Lung (tissue), 12 donors: ENCODE measurements around the gene PLA2G10. TPM values are rescaled to one million over a fixed set of nuclear protein-coding genes. Genes with fewer than 3 reads are reported as not detected.

Experiments
- ATAC-seq: fragments of 200-7000 bp; cut with Tn5 transposase; one replicate; pipeline ENCODE4 v1.9.1; 2020; ENCODE audit warnings: moderate number of reproducible peaks; ENCODE audit not compliant: insufficient read depth, low FRiP score
- DNase-seq, 3 donors: peaks; one replicate each; pipeline ENCODE4 v3.0.0-alpha.2; 2013 to 2017
- H3K27ac ChIP-seq, 2 donors: one replicate each; pipeline ENCODE4 v1.5.1; 2013; ENCODE audit warnings: mild to moderate bottlenecking in 2 of 2, moderate library complexity in 2 of 2, control low read depth in 1 of 2, inconsistent platforms in 1 of 2, low read depth in 1 of 2, low read length in 1 of 2
- H3K27me3 ChIP-seq, 3 donors: one replicate each; pipeline ENCODE4 v1.5.1; 2013; ENCODE audit warnings: low read length in 2 of 3; ENCODE audit not compliant: control insufficient read depth in 3 of 3, insufficient read depth in 3 of 3
- H3K36me3 ChIP-seq, 4 donors: one replicate each; pipeline ENCODE4 v1.5.1; 2013; ENCODE audit warnings: low read length in 4 of 4, mild to moderate bottlenecking in 1 of 4, moderate library complexity in 1 of 4; ENCODE audit not compliant: control insufficient read depth in 4 of 4, insufficient read depth in 4 of 4
- H3K4me1 ChIP-seq, 5 donors: one replicate each; pipeline ENCODE4 v1.5.1; 2013; ENCODE audit warnings: low read length in 5 of 5, mild to moderate bottlenecking in 2 of 5, moderate library complexity in 1 of 5; ENCODE audit not compliant: control insufficient read depth in 5 of 5, insufficient read depth in 5 of 5
- H3K4me3 ChIP-seq: one replicate; pipeline ENCODE4 v1.5.1; 2013; ENCODE audit warnings: mild to moderate bottlenecking, control low read depth, moderate library complexity
- H3K9ac ChIP-seq, 2 donors: one replicate each; pipeline ENCODE4 v1.5.1; 2013; ENCODE audit warnings: low read length in 2 of 2, control low read depth in 1 of 2; ENCODE audit not compliant: insufficient read depth in 1 of 2
- H3K9me3 ChIP-seq, 4 donors: one replicate each; pipeline ENCODE4 v1.5.1; 2013; ENCODE audit warnings: low read length in 3 of 4, mild to moderate bottlenecking in 1 of 4, moderate library complexity in 1 of 4; ENCODE audit not compliant: control insufficient read depth in 4 of 4, insufficient read depth in 3 of 4
- CTCF ChIP-seq: IDR thresholded peaks from 2 replicates; pipeline ENCODE4 v1.5.1; 2012; ENCODE audit warnings: mild to moderate bottlenecking; ENCODE audit errors: control extremely low read depth, extremely low read depth
- WGBS, 2 donors: extraction: QIAGEN DNeasy Blood & Tissue Kit; methylation state at CpG; one replicate each; pipeline ENCODE4 v1.1.7; 2013; 5-methylcytosine and 5-hydroxymethylcytosine counted together
- polyA plus RNA-seq, 2 donors: library from polyadenylated mRNA; stranded (reverse); fragments of 200-250 nt; gene quantifications; one replicate each; pipeline ENCODE4 v1.2.1, GENCODE V29; 2013
- total RNA-seq, 2 donors: library from RNA; depleted of rRNA in 1 of 2; stranded (reverse); fragments of >200 nt in 1 of 2; gene quantifications; one replicate each; pipeline ENCODE4 v1.2.1, GENCODE V29; 2014 to 2021
- donor health status: control.
- donor health status: control.
- donor health status: Bipolar disorder and iron deficiency.
- donor health status: healthy.
- donor health status: DM: yes; HTN: yes; CAD: no.

The PLA2G10 gene
- total and polyA plus RNA-seq, 4 donors, result 0.40 to 10.1 (median 5.7) TPM

- H3K27ac ChIP-seq, result peak within 1 kb of the TSS; percentile 97 to 99
- TF ChIP-seq CTCF, result no peak
- peak within 1 kb of the TSS; percentile 87 for H3K4me3 ChIP-seq
- no peaks in the 10 kb centered on the region for H3K27me3 ChIP-seq
- H3K4me1 ChIP-seq, result peaks cover 6 to 21% (median 15%) of the 10 kb centered on the region in 5 donors
- peak; percentile 97 to 98 (median 97) for DNase-seq
- H3K9ac ChIP-seq, result peak within 1 kb of the TSS; percentile 86 to 93
- peak; percentile 83 for ATAC-seq
- WGBS, 2 donors, result 1% methylated on average over 49 to 51 of the region's 51 CpGs
- peaks cover 5 to 16% (median 9%) of the 10 kb centered on the region in 4 donors for H3K36me3 ChIP-seq
- H3K9me3 ChIP-seq, result no peaks in the 10 kb centered on the region
Observed at GRCh38 chr16:14629919-14630619, 64.0 kb downstream of the PLA2G10 start, which contains the start of gene PARN. PARN (minus strand) TSS chr16:14630260; CDS start chr16:14630125, 135 bp downstream.

DNA sequence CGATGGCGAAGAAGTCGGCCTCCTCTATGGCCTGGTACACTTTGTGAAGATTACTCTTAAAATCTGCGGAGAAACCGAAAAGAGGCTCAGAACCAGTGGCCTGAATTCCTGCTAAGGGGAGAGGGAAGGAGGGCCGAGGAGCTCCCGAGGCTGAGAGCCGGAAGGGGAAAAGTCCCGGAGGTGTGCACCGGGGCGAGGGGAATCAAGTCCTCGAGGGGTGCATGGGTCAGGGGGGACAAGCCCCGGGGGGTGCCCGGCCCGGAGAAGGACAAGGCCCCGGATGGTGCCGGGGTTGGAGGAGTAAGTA is 64.5 kb downstream of the PLA2G10 start:
- Histone ChIP-seq H3K27ac (peak overlapping the region; percentile 96 to 99), H3K4me3 (peak overlapping the region; percentile 87), H3K27me3 (no peaks in the 10 kb centered on the region), H3K4me1 (peaks cover 6 to 20% (median 15%) of the 10 kb centered on the region in 5 donors), H3K36me3 (peaks cover 7 to 17% (median 10%) of the 10 kb centered on the region in 4 donors), H3K9me3 (no peaks in the 10 kb centered on the region), H3K9ac (peak overlapping the region; percentile 73 to 93)
- ATAC-seq (no peak), DNase-seq (peak in 2 of 3 donors; percentile 3 to 32)
- no peak for TF ChIP-seq CTCF
- 3% methylated on average over 17 of the region's 17 CpGs for WGBS, 2 donors

GRCh38 chr16:14628806-14629611 is 65.1 kb downstream of the PLA2G10 start:
- H3K27ac ChIP-seq, result peak overlapping the region; percentile 96 to 99
- peaks cover 9 to 20% (median 11%) of the 10 kb centered on the region in 4 donors for H3K36me3 ChIP-seq
- no peaks in the 10 kb centered on the region for H3K9me3 ChIP-seq
- peaks cover 1 to 15% (median 10%) of the 10 kb centered on the region in 5 donors for H3K4me1 ChIP-seq
- TF ChIP-seq CTCF, result no peak
- 51 to 62% methylated on average over 12 of the region's 12 CpGs for WGBS, 2 donors
- no peaks in the 10 kb centered on the region for H3K27me3 ChIP-seq
- no peak for ATAC-seq
- peak overlapping the region; percentile 73 to 93 for H3K9ac ChIP-seq
- peak overlapping the region; percentile 87 for H3K4me3 ChIP-seq
- peak; percentile 9 to 16 (median 14) for DNase-seq
